ENCODE measurements around the gene BCAP31. TPM values are rescaled to one million over a fixed set of nuclear protein-coding genes. Genes with fewer than 3 reads are reported as not detected.
"Not testable (repeated sequence)": the region's sequence is repeated elsewhere in the genome, so short reads cannot be mapped to it uniquely, and the experiment has no call there.

The BCAP31 gene
- total RNA-seq, 2 donors from 2014 or later: 192 to 206 TPM

DNA sequence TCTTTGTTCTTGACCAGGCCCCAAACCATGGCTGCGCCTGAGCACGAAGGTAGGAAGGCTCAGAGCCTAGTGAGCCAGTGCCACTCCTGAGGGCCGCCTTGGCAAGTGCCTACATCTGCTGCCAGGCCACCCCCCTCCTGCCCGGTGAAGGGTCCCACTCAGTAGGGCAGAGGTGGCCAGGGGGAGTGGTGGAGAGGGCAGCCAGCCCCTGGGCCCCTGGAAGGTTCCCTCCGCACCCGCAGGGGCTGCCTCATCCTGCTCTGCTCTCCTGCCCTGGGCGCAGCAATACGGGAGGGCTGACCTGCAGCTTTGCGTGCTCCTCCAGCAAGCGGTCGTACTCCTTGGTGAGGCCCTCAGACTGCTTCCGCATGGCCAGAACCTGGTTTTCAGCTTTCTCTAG is 22.5 kb downstream of the BCAP31 start:
- WGBS, 2 experiments (ENCODE audit: insufficient coverage in 1 of 2, insufficient read length in 1 of 2): 94% methylated on average over 12 of the region's 12 CpGs; no CpG with 5 or more reads in 1 of the 2 experiments
- H3K36me3 ChIP-seq (ENCODE audit: control insufficient read depth, insufficient read depth, low read length): peaks cover 3% of the 10 kb centered on the region
- no peaks in the 10 kb centered on the region for H3K27me3 ChIP-seq (ENCODE audit: control insufficient read depth, insufficient read depth, low read length, poor library complexity, severe bottlenecking)
- no peak for DNase-seq
- TF ChIP-seq, protein P1, sequence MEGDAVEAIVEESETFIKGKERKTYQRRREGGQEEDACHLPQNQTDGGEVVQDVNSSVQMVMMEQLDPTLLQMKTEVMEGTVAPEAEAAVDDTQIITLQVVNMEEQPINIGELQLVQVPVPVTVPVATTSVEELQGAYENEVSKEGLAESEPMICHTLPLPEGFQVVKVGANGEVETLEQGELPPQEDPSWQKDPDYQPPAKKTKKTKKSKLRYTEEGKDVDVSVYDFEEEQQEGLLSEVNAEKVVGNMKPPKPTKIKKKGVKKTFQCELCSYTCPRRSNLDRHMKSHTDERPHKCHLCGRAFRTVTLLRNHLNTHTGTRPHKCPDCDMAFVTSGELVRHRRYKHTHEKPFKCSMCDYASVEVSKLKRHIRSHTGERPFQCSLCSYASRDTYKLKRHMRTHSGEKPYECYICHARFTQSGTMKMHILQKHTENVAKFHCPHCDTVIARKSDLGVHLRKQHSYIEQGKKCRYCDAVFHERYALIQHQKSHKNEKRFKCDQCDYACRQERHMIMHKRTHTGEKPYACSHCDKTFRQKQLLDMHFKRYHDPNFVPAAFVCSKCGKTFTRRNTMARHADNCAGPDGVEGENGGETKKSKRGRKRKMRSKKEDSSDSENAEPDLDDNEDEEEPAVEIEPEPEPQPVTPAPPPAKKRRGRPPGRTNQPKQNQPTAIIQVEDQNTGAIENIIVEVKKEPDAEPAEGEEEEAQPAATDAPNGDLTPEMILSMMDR (conservative IDR thresholded peaks at IDR 0.05): no peak
- H3K9ac ChIP-seq (ENCODE audit: extremely low read depth, low read length, poor library complexity, severe bottlenecking): no peak overlapping the region
- H3K4me1 Mint-ChIP-seq: no peaks in the 10 kb centered on the region
- H3K4me1 ChIP-seq (ENCODE audit: control insufficient read depth, insufficient read depth, low read length): no peaks in the 10 kb centered on the region
- H3K4me3 ChIP-seq (ENCODE audit: low read length): no peak overlapping the region
- H3K27me3 Mint-ChIP-seq (ENCODE audit: insufficient read depth): no peaks in the 10 kb centered on the region
- H3K9me3 ChIP-seq (ENCODE audit: control insufficient read depth, low read length): no peaks in the 10 kb centered on the region
- H3K27ac Mint-ChIP-seq: no peak overlapping the region
- H3K4me3 Mint-ChIP-seq: no peak overlapping the region
- peaks cover 23% of the 10 kb centered on the region for H3K36me3 Mint-ChIP-seq (ENCODE audit: low read depth)
- H3K9me3 Mint-ChIP-seq: peaks cover 68% of the 10 kb centered on the region
- no peak overlapping the region for H3K27ac ChIP-seq (ENCODE audit: low read depth, low read length)

DNA sequence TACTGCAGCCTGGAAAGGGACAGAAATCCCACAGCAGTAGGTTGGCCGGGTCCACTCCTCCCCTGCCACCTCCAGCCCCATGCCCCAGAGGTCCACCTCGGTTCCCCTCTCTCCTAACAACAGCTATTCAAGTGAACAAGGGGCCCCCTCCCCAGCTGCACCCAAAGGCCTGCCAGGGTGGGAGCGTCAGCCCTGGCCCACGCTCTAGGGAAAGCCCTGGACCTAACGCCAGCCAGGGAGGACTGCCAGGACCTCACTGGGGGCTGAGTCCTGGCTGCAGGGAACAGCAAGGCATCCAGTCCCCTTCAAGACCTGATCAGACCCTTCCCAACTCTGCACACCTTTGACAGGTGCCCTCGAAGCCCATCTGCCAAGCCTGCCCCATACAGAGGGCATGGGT is 23.2 kb downstream of the BCAP31 start:
- no peak overlapping the region for H3K27ac ChIP-seq (ENCODE audit: low read depth, low read length)
- TF ChIP-seq, protein P1 (conservative IDR thresholded peaks at IDR 0.05): no peak
- no peak overlapping the region for H3K9ac ChIP-seq (ENCODE audit: extremely low read depth, low read length, poor library complexity, severe bottlenecking)
- peaks cover 65% of the 10 kb centered on the region for H3K9me3 Mint-ChIP-seq
- peaks cover 3% of the 10 kb centered on the region for H3K36me3 ChIP-seq (ENCODE audit: control insufficient read depth, insufficient read depth, low read length)
- H3K4me1 Mint-ChIP-seq: no peaks in the 10 kb centered on the region
- peaks cover 18% of the 10 kb centered on the region for H3K36me3 Mint-ChIP-seq (ENCODE audit: low read depth)
- no peaks in the 10 kb centered on the region for H3K27me3 ChIP-seq (ENCODE audit: control insufficient read depth, insufficient read depth, low read length, poor library complexity, severe bottlenecking)
- DNase-seq: no peak
- H3K27ac Mint-ChIP-seq: no peak overlapping the region
- H3K4me3 Mint-ChIP-seq: no peak overlapping the region
- H3K27me3 Mint-ChIP-seq (ENCODE audit: insufficient read depth): no peaks in the 10 kb centered on the region
- no peaks in the 10 kb centered on the region for H3K9me3 ChIP-seq (ENCODE audit: control insufficient read depth, low read length)
- H3K4me3 ChIP-seq (ENCODE audit: low read length): no peak overlapping the region
- H3K4me1 ChIP-seq (ENCODE audit: control insufficient read depth, insufficient read depth, low read length): no peaks in the 10 kb centered on the region
- WGBS, 2 experiments (ENCODE audit: insufficient coverage in 1 of 2, insufficient read length in 1 of 2): 97% methylated on average over 4 of the region's 6 CpGs; no CpG with 5 or more reads in 1 of the 2 experiments

- no peaks in the 10 kb centered on the region for H3K4me1 ChIP-seq (ENCODE audit: control insufficient read depth, insufficient read depth, low read length)
- no peaks in the 10 kb centered on the region for H3K9me3 ChIP-seq (ENCODE audit: control insufficient read depth, low read length)
- Mint-ChIP-seq H3K4me1 (no peaks in the 10 kb centered on the region), H3K9me3 (peaks cover 69% of the 10 kb centered on the region), H3K27me3 (ENCODE audit: insufficient read depth) (no peaks in the 10 kb centered on the region), H3K36me3 (ENCODE audit: low read depth) (peaks cover 18% of the 10 kb centered on the region), H3K27ac (no peak overlapping the region), H3K4me3 (no peak overlapping the region)
- H3K36me3 ChIP-seq (ENCODE audit: control insufficient read depth, insufficient read depth, low read length): peaks cover 3% of the 10 kb centered on the region
- H3K4me3 ChIP-seq (ENCODE audit: low read length): no peak overlapping the region
- 93% methylated on average over 10 of the region's 15 CpGs; no CpG with 5 or more reads in 1 of the 2 experiments for WGBS, 2 experiments (ENCODE audit: insufficient coverage in 1 of 2, insufficient read length in 1 of 2)
- no peaks in the 10 kb centered on the region for H3K27me3 ChIP-seq (ENCODE audit: control insufficient read depth, insufficient read depth, low read length, poor library complexity, severe bottlenecking)
- no peak for DNase-seq
- TF ChIP-seq, protein P1 (conservative IDR thresholded peaks at IDR 0.05): no peak
- H3K9ac ChIP-seq (ENCODE audit: extremely low read depth, low read length, poor library complexity, severe bottlenecking): no peak overlapping the region
- H3K27ac ChIP-seq (ENCODE audit: low read depth, low read length): no peak overlapping the region
Observed at GRCh38 chrX:153700376-153700945, 23.7 kb downstream of the BCAP31 start.

DNA sequence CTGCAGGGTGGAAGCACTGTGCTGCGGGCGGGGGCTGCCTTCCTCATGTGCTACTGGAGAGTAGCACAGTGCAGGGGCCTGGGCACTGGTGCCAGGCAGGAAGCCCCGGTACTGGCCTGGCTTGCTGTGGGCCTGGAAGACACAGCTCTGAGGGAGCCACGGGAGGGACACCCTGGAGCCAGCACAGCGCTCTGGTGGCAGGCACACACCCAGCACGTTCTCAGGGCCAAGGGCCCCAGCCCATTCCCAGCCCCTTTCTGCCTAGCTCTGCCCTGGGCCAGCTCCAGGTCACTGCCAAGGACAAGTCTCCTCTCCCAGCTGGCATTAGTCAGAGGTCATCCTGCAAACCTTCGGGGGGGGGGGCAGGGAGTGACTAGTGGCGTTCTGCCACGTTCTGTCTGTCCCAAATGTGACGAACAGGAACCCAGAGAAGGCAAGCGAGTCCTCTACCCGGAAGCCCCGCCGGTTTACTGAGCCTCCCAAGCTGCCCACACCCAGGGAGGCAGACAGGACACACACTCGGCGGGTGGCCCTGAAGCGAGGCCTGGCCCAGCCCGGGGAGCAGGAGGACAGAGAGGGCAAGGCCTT is 24.3 kb downstream of the BCAP31 start:
- Mint-ChIP-seq H3K36me3 (ENCODE audit: low read depth) (peaks cover 18% of the 10 kb centered on the region), H3K9me3 (peaks cover 65% of the 10 kb centered on the region)
- not testable (repeated sequence) for H3K9me3 ChIP-seq (ENCODE audit: control insufficient read depth, low read length); H3K27ac Mint-ChIP-seq; H3K9ac ChIP-seq (ENCODE audit: extremely low read depth, low read length, poor library complexity, severe bottlenecking); H3K4me3 Mint-ChIP-seq; H3K4me1 Mint-ChIP-seq; H3K36me3 ChIP-seq (ENCODE audit: control insufficient read depth, insufficient read depth, low read length); H3K4me1 ChIP-seq (ENCODE audit: control insufficient read depth, insufficient read depth, low read length); H3K27me3 Mint-ChIP-seq (ENCODE audit: insufficient read depth); H3K4me3 ChIP-seq (ENCODE audit: low read length); H3K27ac ChIP-seq (ENCODE audit: low read depth, low read length); DNase-seq; H3K27me3 ChIP-seq (ENCODE audit: control insufficient read depth, insufficient read depth, low read length, poor library complexity, severe bottlenecking)
- 83 to 93% methylated on average over 2 to 16 of the region's 18 CpGs for WGBS, 2 experiments (ENCODE audit: insufficient coverage in 1 of 2, insufficient read length in 1 of 2)

DNA sequence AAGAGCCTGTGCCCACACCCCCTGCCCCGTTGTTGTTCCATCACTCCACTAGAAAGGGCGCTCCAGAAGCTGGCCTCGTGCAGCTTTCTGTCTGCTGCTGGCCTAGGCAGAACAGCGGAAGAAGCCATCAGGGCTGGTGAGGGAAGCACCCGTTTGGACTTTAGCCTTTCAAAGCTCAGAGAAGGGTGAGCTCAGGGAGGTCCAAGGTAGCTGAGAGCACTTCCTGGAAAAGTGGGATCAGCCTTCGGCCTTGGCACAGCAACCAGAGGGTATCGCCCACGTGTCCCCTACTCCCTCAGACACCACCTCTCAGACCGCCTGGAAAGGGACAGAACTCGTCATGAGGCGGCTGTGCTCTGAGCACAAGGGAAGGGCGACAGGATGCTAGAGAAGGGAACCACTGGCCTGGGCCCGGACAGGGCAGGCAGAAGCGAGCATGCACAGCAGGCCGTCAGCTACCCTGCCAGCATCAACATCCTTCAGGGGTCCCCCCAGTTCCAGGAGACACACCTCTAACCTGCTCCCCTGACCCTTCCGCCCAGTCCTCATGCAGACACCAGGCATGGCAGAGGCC is 24.9 kb downstream of the BCAP31 start:
- not testable (repeated sequence) for H3K4me3 ChIP-seq (ENCODE audit: low read length); H3K9ac ChIP-seq (ENCODE audit: extremely low read depth, low read length, poor library complexity, severe bottlenecking); H3K27ac ChIP-seq (ENCODE audit: low read depth, low read length); H3K27ac Mint-ChIP-seq; H3K27me3 Mint-ChIP-seq (ENCODE audit: insufficient read depth); H3K4me1 Mint-ChIP-seq; H3K9me3 ChIP-seq (ENCODE audit: control insufficient read depth, low read length); H3K36me3 ChIP-seq (ENCODE audit: control insufficient read depth, insufficient read depth, low read length); H3K4me1 ChIP-seq (ENCODE audit: control insufficient read depth, insufficient read depth, low read length); DNase-seq; H3K27me3 ChIP-seq (ENCODE audit: control insufficient read depth, insufficient read depth, low read length, poor library complexity, severe bottlenecking); H3K4me3 Mint-ChIP-seq
- Mint-ChIP-seq H3K9me3 (peaks cover 60% of the 10 kb centered on the region), H3K36me3 (ENCODE audit: low read depth) (peaks cover 18% of the 10 kb centered on the region)
- WGBS, 2 experiments (ENCODE audit: insufficient coverage in 1 of 2, insufficient read length in 1 of 2): 83 to 94% methylated on average over 2 to 12 of the region's 16 CpGs
